AG09309 (cell line): ENCODE measurements around the gene OR5M11.

Source experiments
- DNase-seq: peaks from one replicate; pipeline ENCODE4 v3.0.0-alpha.2; 2010; ENCODE audit warnings: low read depth
- H3K4me3 ChIP-seq: 2 replicates; pipeline ENCODE4 v1.5.1; 2011; ENCODE audit warnings: mild to moderate bottlenecking, low read depth, low read length, moderate library complexity; ENCODE audit not compliant: control insufficient read depth
- TF ChIP-seq, protein P1 (sequence below): IDR thresholded peaks from 2 replicates; pipeline ENCODE4 v1.5.1; 2011; ENCODE audit warnings: mild to moderate bottlenecking, low read depth, low read length, inconsistent platforms; ENCODE audit not compliant: insufficient read depth, control insufficient read depth; ENCODE audit errors: missing control alignments

OR5M11 gene

DNA sequence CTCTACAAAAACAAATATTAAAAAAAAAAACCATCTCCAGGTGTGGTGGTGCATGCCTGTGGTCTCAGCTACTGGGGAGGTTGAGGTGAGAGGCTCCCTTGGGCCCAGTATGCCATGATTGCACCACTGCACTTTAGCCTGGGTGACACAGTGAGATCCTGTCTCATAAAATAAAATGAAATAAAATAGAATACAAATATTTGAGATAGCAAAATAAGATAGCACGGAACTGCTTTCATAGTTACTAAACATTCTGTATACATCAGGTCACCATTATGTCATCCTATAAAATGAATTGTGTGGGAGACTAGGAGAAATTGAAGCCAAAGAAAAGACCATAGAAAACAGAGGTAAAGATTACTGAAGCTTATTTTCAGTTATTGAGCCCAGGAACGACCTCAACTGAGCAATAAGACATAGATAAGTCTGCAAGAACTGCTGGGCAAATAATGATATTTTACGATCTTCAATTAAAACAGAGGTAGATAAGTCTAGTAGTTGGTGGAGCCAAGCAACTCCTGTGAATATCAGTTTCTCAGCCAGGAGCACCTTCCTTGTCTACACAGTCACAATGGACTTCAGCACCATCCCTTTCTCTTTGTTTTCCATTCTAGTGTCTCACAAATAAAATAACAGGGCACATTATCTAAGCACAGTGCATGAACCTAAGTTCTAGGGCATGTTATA is 9.9 kb downstream of the OR5M11 start:
- no peak overlapping the region for H3K4me3 ChIP-seq
- TF ChIP-seq, protein P1, sequence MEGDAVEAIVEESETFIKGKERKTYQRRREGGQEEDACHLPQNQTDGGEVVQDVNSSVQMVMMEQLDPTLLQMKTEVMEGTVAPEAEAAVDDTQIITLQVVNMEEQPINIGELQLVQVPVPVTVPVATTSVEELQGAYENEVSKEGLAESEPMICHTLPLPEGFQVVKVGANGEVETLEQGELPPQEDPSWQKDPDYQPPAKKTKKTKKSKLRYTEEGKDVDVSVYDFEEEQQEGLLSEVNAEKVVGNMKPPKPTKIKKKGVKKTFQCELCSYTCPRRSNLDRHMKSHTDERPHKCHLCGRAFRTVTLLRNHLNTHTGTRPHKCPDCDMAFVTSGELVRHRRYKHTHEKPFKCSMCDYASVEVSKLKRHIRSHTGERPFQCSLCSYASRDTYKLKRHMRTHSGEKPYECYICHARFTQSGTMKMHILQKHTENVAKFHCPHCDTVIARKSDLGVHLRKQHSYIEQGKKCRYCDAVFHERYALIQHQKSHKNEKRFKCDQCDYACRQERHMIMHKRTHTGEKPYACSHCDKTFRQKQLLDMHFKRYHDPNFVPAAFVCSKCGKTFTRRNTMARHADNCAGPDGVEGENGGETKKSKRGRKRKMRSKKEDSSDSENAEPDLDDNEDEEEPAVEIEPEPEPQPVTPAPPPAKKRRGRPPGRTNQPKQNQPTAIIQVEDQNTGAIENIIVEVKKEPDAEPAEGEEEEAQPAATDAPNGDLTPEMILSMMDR: no peak
- DNase-seq: no peak

DNA sequence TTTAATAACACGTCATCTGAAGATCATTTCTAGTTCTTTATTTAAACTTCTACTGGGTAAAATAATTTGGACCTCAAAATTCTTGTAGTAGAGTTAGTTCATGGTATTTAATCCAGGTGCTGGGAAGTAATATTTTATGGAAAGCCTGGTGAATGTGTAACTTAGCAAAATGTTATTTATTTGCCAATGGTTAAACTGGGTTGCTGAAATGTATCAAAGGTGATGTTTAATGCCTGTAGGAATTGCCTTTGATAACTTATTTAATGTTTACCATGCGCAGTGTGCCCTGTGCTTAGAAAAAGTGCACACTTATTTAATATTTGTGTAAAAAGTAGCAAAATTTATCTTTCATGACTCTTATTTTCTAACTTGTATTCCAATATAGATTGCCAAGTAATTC is 11.2 kb downstream of the OR5M11 start:
- TF ChIP-seq, protein P1: no peak
- no peak overlapping the region for H3K4me3 ChIP-seq
- no peak for DNase-seq

DNA sequence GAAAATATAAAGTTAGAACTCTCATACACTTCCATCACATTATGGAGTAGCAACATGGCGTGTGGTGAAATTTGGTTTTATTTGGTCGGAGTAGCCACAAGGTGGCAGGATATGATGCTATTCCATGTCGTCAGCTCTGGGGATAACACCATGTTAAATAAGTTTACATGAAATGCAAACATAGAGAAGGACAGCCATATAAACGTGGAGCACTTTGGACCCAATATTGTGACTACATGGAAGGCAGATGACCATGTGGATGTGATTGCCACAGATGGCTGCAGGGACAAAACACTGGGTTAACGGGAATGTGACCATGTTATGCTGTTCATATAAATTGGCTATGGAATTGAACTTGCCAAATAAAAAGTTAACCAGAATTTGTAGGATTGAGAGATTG is 21.0 kb downstream of the OR5M11 start:
- TF ChIP-seq, protein P1: no peak
- DNase-seq: no peak
- H3K4me3 ChIP-seq: no peak overlapping the region

DNA sequence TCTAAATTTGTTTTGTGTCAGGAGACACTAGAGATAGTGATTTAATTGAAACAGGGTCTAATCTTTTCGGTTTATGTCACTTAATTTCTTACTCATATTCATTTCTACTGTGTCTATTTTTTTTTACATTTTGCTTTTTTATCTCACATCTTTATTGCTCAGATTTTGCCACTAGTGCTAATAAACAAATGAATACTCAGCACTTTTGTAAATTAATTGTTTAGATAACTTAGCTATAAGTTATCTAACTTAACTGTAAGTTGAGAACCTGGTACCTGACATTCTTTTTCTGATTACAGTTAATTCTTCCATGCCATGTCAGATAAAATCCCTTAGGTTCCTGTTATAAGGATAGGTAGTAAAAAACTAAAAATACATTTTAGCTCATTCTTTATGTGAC is 29.8 kb downstream of the OR5M11 start:
- H3K4me3 ChIP-seq: no peak overlapping the region
- TF ChIP-seq, protein P1: no peak
- no peak for DNase-seq

DNA sequence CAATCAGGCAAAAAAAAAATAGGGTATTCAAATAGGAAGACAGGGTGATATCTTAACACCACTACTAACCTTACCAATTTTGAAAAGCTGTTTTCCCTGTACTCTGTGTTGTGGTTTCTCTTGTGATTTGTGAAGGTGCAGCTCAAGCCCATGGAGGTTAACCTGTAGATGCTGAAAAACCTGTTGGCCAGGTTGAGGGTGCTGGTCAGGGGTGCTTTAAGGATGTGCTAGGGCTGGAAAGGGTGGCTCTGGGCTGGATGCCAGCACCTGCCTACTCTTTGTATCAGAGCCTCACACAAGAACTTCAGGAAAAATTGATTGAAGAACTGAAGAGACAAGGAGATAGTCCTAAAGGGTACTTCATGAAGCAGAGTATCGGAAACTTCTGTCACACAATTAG is 33.6 kb downstream of the OR5M11 start:
- DNase-seq: no peak
- TF ChIP-seq, protein P1: no peak
- no peak overlapping the region for H3K4me3 ChIP-seq

DNA sequence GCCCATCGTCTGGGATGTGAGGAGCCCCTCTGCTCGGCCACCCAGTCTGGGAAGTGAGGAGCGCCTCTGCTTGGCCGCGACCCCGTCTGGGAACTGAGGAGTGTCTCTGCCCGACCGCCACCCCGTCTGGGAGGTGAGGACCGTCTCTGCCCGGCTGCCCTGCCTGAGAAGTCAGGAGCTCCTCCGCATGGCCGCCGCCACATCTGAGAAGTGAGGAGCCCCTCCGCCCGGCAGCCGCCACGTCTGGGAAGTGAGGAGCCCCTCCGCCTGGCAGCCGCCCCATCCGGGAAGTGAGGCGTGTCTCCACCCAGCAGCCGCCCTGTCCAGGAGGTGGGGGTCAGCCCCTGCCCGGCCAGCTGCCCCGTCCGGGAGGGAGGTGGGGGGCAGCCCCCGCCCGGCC is 46.0 kb downstream of the OR5M11 start:
- H3K4me3 ChIP-seq: no peak overlapping the region
- no peak for DNase-seq
- TF ChIP-seq, protein P1: no peak

DNA sequence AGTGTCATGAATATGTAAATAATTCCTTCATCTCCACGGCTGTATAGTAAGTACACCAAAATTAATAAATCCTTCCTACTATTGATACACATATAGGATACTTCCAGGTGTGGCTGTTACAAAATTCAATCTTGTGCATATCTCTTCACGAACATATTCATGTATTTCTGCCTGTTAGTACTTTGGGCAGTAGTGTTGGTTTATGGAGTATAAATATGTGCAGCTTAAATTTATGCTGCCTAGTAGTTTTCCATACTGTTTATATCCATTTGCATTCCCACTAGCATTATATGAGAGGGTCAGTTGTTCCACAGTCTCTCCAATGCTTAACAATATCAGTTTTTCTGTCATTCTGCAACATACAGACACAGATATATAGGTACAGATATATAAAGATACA is 47.9 kb downstream of the OR5M11 start:
- no peak for DNase-seq
- TF ChIP-seq, protein P1: no peak

More for the DNA sequence above, 47.9 kb downstream of the OR5M11 start:
- no peak overlapping the region for H3K4me3 ChIP-seq
